HG03196 (cell line): ENCODE data around the gene TBC1D12.
"Not testable (repeated sequence)": the region's sequence is repeated elsewhere in the genome, so short reads cannot be mapped to it uniquely, and the experiment has no call there.

ENCODE experiments used
- ATAC-seq: cut with Tn5 transposase; IDR thresholded peaks from one replicate; pipeline ENCODE4 v1.9.1; 2021; ENCODE audit not compliant: unreplicated experiment

TBC1D12 gene

GRCh38 chr10:94402204-94402842, at the start of gene TBC1D12:
Gene TBC1D12 (plus strand): TSS chr10:94402541. CDS start chr10:94402614, 73 bp downstream.
- peak; percentile 76 for ATAC-seq

GRCh38 chr10:94353336-94353735, 49.0 kb upstream of the TBC1D12 start:
- ATAC-seq, result no peak

- ATAC-seq, result no peak
These were observed 46.5 kb upstream of the TBC1D12 start for GRCh38 chr10:94355841-94356240.

- no peak for ATAC-seq
These were observed 45.1 kb upstream of the TBC1D12 start for GRCh38 chr10:94357193-94357592.

GRCh38 chr10:94358480-94358879, 43.9 kb upstream of the TBC1D12 start:
- no peak for ATAC-seq

- no peak for ATAC-seq
These were observed 41.1 kb upstream of the TBC1D12 start for GRCh38 chr10:94361171-94361794.

GRCh38 chr10:94362360-94363250, 39.7 kb upstream of the TBC1D12 start, which contains the start of gene NOC3L:
Gene NOC3L (minus strand): TSS chr10:94362939. CDS start chr10:94362838, 101 bp downstream.
- ATAC-seq, result peak; percentile 99

- no peak for ATAC-seq
These were observed 39.1 kb upstream of the TBC1D12 start for GRCh38 chr10:94363251-94363565.

GRCh38 chr10:94364482-94364881, 37.9 kb upstream of the TBC1D12 start:
- ATAC-seq, result no peak

GRCh38 chr10:94366382-94366781, 36.0 kb upstream of the TBC1D12 start:
- no peak for ATAC-seq

GRCh38 chr10:94370501-94370900, 31.8 kb upstream of the TBC1D12 start:
- ATAC-seq, result no peak

GRCh38 chr10:94375374-94375773, 27.0 kb upstream of the TBC1D12 start:
- ATAC-seq, result no peak

- ATAC-seq, result no peak
These were observed 25.5 kb upstream of the TBC1D12 start for GRCh38 chr10:94376865-94377264.

- no peak for ATAC-seq
These were observed 18.8 kb upstream of the TBC1D12 start for GRCh38 chr10:94383530-94383929.

- ATAC-seq, result not testable (repeated sequence)
These were observed 16.6 kb upstream of the TBC1D12 start for GRCh38 chr10:94385733-94386132.

GRCh38 chr10:94392117-94392516, 10.2 kb upstream of the TBC1D12 start:
- not testable (repeated sequence) for ATAC-seq

- no peak for ATAC-seq
These were observed 4.6 kb upstream of the TBC1D12 start for GRCh38 chr10:94397549-94398370.

GRCh38 chr10:94398762-94399161, 3.6 kb upstream of the TBC1D12 start:
- no peak for ATAC-seq

- peak; percentile 24 for ATAC-seq
These were observed 570 bp downstream of the TBC1D12 start for GRCh38 chr10:94402843-94403379.

- ATAC-seq, result peak; percentile 60
These were observed 1.3 kb downstream of the TBC1D12 start for GRCh38 chr10:94403380-94404213.
